Activated CD4-positive, CD25-positive, alpha-beta regulatory T cell (primary cell): ENCODE measurements around the gene ANTXRL.
"Not testable (repeated sequence)": the region's sequence is repeated elsewhere in the genome, so short reads cannot be mapped to it uniquely, and the experiment has no call there.

Experiments used
- DNase-seq, 4 experiments: peaks; one replicate each; lab custom pipeline; 2025; lab: John Stamatoyannopoulos, UW

Gene ANTXRL

DNA sequence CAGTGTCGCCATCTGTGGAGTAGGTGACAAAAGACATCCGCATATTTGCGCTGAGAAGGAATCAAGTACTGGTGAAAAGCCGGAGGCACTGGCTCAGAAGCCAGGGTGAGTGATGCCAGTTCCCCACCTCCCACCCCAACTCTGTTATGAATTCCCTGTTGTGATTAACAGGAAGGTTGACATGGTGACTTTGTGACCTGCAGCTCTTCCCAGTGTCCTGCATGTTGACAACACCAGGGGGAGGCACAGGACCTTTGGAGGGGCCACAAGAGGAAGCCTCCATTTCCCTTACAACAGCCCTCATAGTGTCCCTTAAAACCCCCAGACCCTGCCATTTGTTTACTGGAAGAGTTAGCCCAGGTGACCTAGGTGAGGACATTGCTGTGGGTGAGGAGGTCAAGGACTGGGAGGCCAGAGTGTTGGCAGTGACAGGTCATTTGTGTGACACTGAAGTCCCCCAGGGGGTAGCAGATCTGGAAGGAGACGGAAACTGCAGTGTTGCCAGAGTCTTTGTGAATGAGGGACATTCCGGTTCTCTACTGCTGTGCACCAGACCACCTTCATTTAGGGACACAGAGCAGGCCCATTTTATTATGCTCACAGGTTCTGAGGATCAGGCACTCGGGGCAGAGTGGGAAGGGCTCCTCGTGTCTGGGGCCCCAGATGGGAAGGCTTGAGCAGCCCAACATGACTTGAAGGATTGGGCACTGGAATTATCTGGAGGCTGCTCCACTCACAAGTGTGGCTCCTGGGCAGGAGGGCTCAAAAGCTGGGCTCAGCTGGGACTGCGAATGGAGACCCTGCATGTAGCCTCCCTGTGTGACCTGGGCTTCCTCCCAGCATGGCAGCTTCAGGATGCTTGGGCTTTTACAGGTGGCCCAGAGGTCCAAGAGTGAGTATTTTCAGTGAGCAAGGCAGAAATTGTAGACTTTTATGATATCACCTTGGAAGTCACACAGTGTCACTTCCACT lies 13.0 kb upstream of the ANTXRL start:
- DNase-seq = no peak

- no peak for DNase-seq
Observed at GRCh38 chr10:46277840-46278239, 9.0 kb upstream of the ANTXRL start.

- DNase-seq = not testable (repeated sequence)
Observed at GRCh38 chr10:46282421-46282831, 4.4 kb upstream of the ANTXRL start.

GRCh38 chr10:46282842-46283574 lies 3.8 kb upstream of the ANTXRL start:
- peak; percentile 27 to 60 (median 48) for DNase-seq

GRCh38 chr10:46283580-46284285 lies 3.1 kb upstream of the ANTXRL start:
- DNase-seq = no peak

GRCh38 chr10:46284286-46285229 lies 2.2 kb upstream of the ANTXRL start:
- DNase-seq = peak; percentile 43 to 75 (median 62)

GRCh38 chr10:46285300-46285699 lies 1.5 kb upstream of the ANTXRL start:
- DNase-seq = no peak

DNA sequence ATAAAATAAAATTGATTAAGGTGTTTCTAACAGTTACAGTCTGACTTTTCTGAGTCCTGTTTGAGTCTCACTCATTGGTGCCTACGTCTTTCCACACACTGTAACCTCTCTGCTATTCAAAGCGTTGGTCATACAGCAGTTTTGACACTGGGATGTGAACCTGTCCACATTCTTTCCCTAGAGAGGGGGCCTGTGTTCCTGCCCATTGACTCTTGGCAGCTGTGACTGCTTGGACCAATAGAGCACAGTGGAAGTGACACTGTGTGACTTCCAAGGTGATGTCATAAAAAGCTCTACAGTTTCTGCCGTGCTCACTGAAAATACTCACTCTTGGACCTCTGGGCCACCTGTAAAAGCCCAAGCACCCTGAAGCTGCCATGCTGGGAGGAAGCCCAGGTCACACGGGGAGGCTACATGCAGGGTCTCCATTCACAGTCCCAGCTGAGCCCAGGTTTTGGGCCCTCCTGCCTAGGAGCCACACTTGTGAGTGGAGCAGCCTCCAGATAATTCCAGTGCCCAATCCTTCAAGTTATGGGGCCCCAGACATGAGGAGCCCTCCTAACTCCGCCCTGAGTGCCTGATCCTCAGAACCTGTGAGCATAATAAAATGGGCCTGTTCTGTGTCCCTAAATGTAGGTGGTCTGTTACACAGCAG lies 704 bp upstream of the ANTXRL start:
- no peak for DNase-seq

DNA sequence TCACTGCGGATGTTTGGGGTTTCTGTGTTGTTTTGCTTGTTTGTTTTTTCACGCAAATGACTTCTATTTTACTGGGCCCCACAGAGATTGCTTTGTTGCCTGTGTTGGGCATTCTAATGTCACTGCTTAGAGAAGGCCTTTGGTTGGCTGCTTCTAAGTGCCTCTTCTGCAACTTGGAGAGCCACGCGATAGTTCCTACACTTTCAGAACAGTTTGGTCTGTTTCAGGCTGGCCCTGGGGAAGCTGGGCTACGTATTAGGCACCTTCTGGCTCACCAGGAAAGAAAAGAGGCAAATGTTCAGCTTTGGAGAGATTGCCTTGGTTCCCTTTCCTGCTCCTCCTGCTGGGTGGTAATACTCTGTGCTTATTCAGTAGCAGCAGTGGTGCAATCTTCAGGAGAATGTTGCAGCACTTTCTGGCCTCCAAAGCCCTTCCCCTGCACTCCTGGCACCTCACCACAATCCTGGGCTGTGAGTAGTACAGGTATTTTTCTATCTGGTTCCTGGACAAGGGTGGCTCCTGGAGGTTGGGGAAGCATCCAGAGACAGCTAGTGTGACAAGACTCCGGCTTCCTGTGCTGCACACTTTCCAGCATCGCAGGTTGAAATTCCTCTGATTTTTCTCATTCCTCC lies 1.2 kb downstream of the ANTXRL start:
- DNase-seq = no peak

DNA sequence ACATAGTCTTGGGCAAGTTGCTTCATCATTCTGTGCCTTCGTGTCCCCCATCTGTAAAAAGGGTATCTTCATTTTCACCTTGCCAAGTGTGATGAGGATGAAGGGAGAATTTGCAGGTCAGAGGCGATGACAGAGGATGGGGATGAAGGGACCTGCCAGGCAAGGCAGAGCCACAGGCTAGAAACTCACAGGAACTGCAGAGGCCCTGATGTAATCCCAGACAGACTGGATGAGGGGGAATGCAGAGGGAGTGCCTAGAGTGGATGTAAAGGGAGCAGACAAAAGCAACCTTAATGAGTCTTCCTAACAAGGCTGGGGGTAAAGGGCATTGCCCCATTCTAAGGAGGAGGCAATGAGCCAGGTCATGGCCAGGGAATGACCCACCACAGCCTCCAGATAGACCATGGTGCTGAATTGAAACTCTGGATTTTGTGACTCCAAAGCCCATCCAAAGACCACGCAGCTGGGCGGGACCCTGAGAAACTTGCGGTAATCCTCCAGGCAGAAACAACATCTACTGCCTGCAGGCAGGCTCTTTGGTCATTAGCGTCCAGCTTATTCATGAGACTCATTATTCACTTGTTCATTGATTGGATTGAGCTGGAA lies 1.9 kb downstream of the ANTXRL start:
- no peak for DNase-seq

DNA sequence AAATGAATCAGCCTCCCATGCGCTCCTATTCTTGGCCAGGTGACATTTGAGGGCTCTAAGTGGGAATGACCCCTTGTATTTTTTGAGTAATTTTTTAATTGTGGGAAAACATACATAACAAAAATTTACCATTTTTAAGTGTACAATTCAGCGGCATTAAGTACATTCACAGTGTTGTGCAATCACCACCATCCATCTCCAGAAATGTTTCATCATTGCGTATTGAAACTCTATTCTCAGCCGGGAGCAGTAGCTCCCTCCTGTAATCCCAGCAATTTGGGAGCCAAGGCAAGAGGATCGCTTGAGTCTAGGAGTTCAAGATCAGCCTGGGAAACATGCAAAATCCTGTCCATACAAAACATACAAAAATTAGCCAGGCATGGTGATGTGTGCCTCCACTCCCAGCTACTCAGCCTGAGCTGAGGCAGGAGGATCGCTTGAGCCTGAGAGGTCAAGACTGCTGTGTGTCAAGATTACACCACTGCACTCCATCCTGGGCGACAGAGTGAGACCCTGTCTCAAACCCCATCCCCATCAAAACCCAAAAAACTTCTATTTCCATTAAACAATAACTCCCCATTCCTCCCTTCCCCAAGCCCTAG lies 2.5 kb downstream of the ANTXRL start:
- no peak for DNase-seq

DNA sequence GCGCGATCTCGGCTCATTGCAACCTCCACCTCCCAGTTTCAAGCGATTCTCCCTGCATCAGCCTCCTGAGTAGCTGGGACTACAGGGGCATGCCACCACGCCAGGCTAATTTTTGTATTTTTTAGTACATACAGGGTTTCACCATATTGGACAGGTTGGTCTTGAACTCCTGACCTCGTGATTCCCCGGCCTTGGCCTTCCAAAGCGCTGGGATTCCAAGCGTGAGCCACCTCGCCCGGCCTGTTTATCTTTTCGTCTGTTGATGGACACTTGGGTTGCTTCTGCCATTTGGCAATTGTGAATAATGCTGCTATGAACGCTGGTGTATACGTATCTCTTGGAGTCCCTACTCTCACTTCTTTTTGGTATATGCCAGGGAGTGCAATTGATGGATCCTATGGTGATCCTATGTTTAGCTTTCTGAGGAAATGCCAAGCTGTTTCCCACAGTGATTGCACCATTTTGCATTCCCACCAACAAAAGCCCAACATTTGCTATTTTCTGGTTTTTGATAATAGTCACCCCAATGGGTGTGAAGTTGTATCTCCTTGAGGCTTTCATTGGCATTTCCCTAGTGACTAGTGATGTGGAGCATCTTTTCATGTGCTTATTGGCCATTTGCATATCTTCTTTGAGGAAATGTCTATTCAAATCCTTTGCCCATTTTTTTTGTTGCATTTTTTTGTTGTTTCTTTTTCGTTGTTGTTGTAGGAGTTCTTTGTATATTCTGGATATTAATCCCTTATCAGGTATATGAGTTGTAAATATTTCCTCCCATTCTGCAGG lies 3.5 kb downstream of the ANTXRL start:
- no peak for DNase-seq

DNA sequence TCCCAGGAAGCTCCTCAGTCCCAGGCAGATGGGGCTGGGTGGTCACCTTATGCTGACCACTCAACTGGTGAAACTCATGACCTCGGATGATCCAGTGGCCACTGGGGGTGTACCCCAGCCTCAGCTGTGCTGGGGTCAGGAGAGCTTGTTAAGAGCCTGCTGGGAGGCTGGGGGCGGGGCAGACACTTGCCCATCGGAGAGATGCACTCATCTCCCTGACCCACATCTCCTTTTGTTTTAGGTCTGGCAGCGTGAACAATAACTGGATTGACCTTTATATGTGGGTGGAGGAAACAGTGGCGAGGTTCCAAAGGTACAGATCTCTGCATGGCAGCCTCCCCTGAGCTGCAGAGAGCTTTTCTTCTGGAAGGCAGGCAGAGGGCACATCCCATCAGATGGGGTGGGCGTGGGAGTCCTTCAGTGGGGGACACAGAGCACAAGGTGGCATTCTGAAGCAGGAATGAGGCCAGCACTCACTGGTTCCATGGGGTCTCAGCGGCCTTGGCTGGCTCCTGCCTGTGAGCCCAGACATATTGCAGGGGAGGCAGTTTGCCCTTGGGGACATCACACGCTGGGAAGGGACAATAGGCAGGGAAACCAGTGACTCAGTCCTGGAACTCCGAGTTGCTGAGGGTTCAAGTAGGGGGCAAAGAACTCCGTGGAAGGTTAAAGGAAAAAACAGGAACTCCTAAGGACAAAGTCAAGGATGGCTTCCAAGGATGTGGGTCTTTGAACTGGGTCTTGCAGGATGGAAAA lies 5.2 kb downstream of the ANTXRL start:
- no peak for DNase-seq

GRCh38 chr10:46292573-46293023 lies 5.8 kb downstream of the ANTXRL start:
- no peak for DNase-seq

- DNase-seq = no peak
Observed at GRCh38 chr10:46293228-46293627, 6.4 kb downstream of the ANTXRL start.

- no peak for DNase-seq
Observed at GRCh38 chr10:46293832-46294640, 7.2 kb downstream of the ANTXRL start.
